GM10266 (cell line): ENCODE measurements around the gene ASMTL.

Experiments
- DNase-seq: peaks from one replicate; pipeline ENCODE4 v3.0.0; 2012; ENCODE audit errors: extremely low spot score
- CTCF ChIP-seq: IDR thresholded peaks from 2 replicates; pipeline ENCODE4 v1.5.1; 2012; ENCODE audit warnings: mild to moderate bottlenecking, low read depth; ENCODE audit not compliant: control insufficient read depth, insufficient read depth; ENCODE audit errors: missing control alignments

The ASMTL gene

GRCh38 chrX:1452516-1453394 lies at the start of gene ASMTL:
TSS of gene ASMTL (minus strand) at chrX:1452909. CDS start at chrX:1452840, 69 bp downstream.
- DNase-seq, result peak; percentile 99
- TF ChIP-seq CTCF, result no peak

GRCh38 chrX:1502241-1502640 lies 49.5 kb upstream of the ASMTL start:
- peak; percentile 62 for DNase-seq
- no peak for TF ChIP-seq CTCF

- TF ChIP-seq CTCF, result no peak
- DNase-seq, result peak; percentile 62
These were observed 48.3 kb upstream of the ASMTL start for GRCh38 chrX:1500701-1501624.

- TF ChIP-seq CTCF, result no peak
- DNase-seq, result no peak
These were observed 43.4 kb upstream of the ASMTL start for GRCh38 chrX:1496076-1496475.

GRCh38 chrX:1493877-1494510 lies 41.3 kb upstream of the ASMTL start:
- DNase-seq, result no peak
- no peak for TF ChIP-seq CTCF

- TF ChIP-seq CTCF, result no peak
- no peak for DNase-seq
These were observed 40.7 kb upstream of the ASMTL start for GRCh38 chrX:1493412-1493811.
